HUES64 (cell line): Measurements from ENCODE around the gene SLC38A3.
"Not testable (repeated sequence)": the region's sequence is repeated elsewhere in the genome, so short reads cannot be mapped to it uniquely, and the experiment has no call there.

ENCODE experiments used
- H3K27ac ChIP-seq: 2 replicates; pipeline ENCODE4 v1.7.0; 2013; ENCODE audit warnings: low read depth, low read length, inconsistent platforms
- H3K27me3 ChIP-seq: 2 replicates; pipeline ENCODE4 v1.6.1; 2013; ENCODE audit warnings: mild to moderate bottlenecking, low read length; ENCODE audit not compliant: insufficient read depth
- H3K36me3 ChIP-seq: 2 replicates; pipeline ENCODE4 v1.6.1; 2013; ENCODE audit warnings: mild to moderate bottlenecking, low read length; ENCODE audit not compliant: insufficient read depth
- H3K4me1 ChIP-seq: 2 replicates; pipeline ENCODE4 v1.6.1; 2013; ENCODE audit warnings: mild to moderate bottlenecking, low read length, moderate library complexity; ENCODE audit not compliant: insufficient read depth
- H3K4me3 ChIP-seq: 2 replicates; pipeline ENCODE4 v1.5.1; 2013; ENCODE audit warnings: mild to moderate bottlenecking, low read length, moderate library complexity
- H3K9ac ChIP-seq: 2 replicates; pipeline ENCODE4 v1.6.1; 2013; ENCODE audit warnings: mild to moderate bottlenecking, low read depth, low read length
- H3K9me3 ChIP-seq: 2 replicates; pipeline ENCODE4 v1.6.1; 2013; ENCODE audit warnings: low read depth, low read length; ENCODE audit not compliant: insufficient read depth
- WGBS: fragments of 150-250, 120-280 bp; methylation state at CpG from one replicate; pipeline ENCODE4 v1.1.7; 2013; ENCODE audit warnings: missing lambda C conversion rate; 5-methylcytosine and 5-hydroxymethylcytosine counted together

SLC38A3 gene

GRCh38 chr3:50237133-50237651, 32.1 kb downstream of the SLC38A3 start:
- Histone ChIP-seq H3K27ac (peak overlapping the region; percentile 46), H3K9ac (peak overlapping the region; percentile 83), H3K36me3 (no peaks in the 10 kb centered on the region), H3K4me3 (peak overlapping the region; percentile 86), H3K27me3 (no peaks in the 10 kb centered on the region), H3K9me3 (no peaks in the 10 kb centered on the region), H3K4me1 (peaks cover 31% of the 10 kb centered on the region)
- 7% methylated on average over 7 of the region's 7 CpGs for WGBS

GRCh38 chr3:50237754-50238548, 32.9 kb downstream of the SLC38A3 start:
- H3K27ac ChIP-seq = peak overlapping the region; percentile 46
- no peaks in the 10 kb centered on the region for H3K36me3 ChIP-seq
- no peaks in the 10 kb centered on the region for H3K27me3 ChIP-seq
- peak overlapping the region; percentile 86 for H3K4me3 ChIP-seq
- peak overlapping the region; percentile 83 for H3K9ac ChIP-seq
- no peaks in the 10 kb centered on the region for H3K9me3 ChIP-seq
- H3K4me1 ChIP-seq = peaks cover 39% of the 10 kb centered on the region
- 6% methylated on average over 31 of the region's 31 CpGs for WGBS

- Histone ChIP-seq H3K4me3 (peak overlapping the region; percentile 86), H3K9me3 (no peaks in the 10 kb centered on the region), H3K27me3 (no peaks in the 10 kb centered on the region), H3K36me3 (no peaks in the 10 kb centered on the region), H3K9ac (no peak overlapping the region), H3K27ac (peak overlapping the region; percentile 46; the same call in 1 of the 2 replicates), H3K4me1 (peaks cover 41% of the 10 kb centered on the region)
- 94% methylated on average over 7 of the region's 7 CpGs for WGBS
Measured at GRCh38 chr3:50238549-50239026, 33.5 kb downstream of the SLC38A3 start.

GRCh38 chr3:50239649-50240048, 34.6 kb downstream of the SLC38A3 start:
- H3K9ac ChIP-seq = no peak overlapping the region
- H3K27me3 ChIP-seq = no peaks in the 10 kb centered on the region
- 61% methylated on average over 4 of the region's 4 CpGs for WGBS
- peaks cover 41% of the 10 kb centered on the region for H3K4me1 ChIP-seq
- H3K9me3 ChIP-seq = no peaks in the 10 kb centered on the region
- H3K36me3 ChIP-seq = no peaks in the 10 kb centered on the region
- H3K4me3 ChIP-seq = no peak overlapping the region
- H3K27ac ChIP-seq = peak overlapping the region; percentile 39; the same call in 1 of the 2 replicates

- 1% methylated on average over 4 of the region's 4 CpGs for WGBS
- Histone ChIP-seq H3K36me3 (no peaks in the 10 kb centered on the region), H3K9me3 (no peaks in the 10 kb centered on the region), H3K9ac (peak overlapping the region; percentile 53), H3K4me3 (peak overlapping the region; percentile 37), H3K27me3 (no peaks in the 10 kb centered on the region), H3K4me1 (peaks cover 47% of the 10 kb centered on the region), H3K27ac (peak overlapping the region; percentile 78)
Measured at GRCh38 chr3:50241163-50241562, 36.1 kb downstream of the SLC38A3 start.

- Histone ChIP-seq H3K4me3 (peak overlapping the region; percentile 37), H3K9me3 (no peaks in the 10 kb centered on the region), H3K4me1 (peaks cover 54% of the 10 kb centered on the region), H3K36me3 (0 out of 2 replicates have a peak, but pooled peaks cover 1% of the 10 kb centered on the region), H3K27ac (peak overlapping the region; percentile 78), H3K9ac (peak overlapping the region; percentile 53), H3K27me3 (no peaks in the 10 kb centered on the region)
- WGBS = 74% methylated on average over 7 of the region's 7 CpGs
Measured at GRCh38 chr3:50241713-50242380, 36.8 kb downstream of the SLC38A3 start.

GRCh38 chr3:50242381-50242770, 37.3 kb downstream of the SLC38A3 start:
- WGBS = 93% methylated on average over 3 of the region's 3 CpGs
- peak overlapping the region; percentile 8 for H3K27ac ChIP-seq
- no peak overlapping the region for H3K9ac ChIP-seq
- H3K27me3 ChIP-seq = no peaks in the 10 kb centered on the region
- no peaks in the 10 kb centered on the region for H3K9me3 ChIP-seq
- peaks cover 57% of the 10 kb centered on the region for H3K4me1 ChIP-seq
- peaks cover 7% of the 10 kb centered on the region for H3K36me3 ChIP-seq
- no peak overlapping the region for H3K4me3 ChIP-seq

- Histone ChIP-seq H3K9ac (no peak overlapping the region), H3K27ac (peak overlapping the region; percentile 4), H3K27me3 (no peaks in the 10 kb centered on the region), H3K36me3 (peaks cover 10% of the 10 kb centered on the region), H3K4me1 (peaks cover 57% of the 10 kb centered on the region), H3K4me3 (no peak overlapping the region), H3K9me3 (no peaks in the 10 kb centered on the region)
- WGBS = 74% methylated on average over 14 of the region's 14 CpGs
Measured at GRCh38 chr3:50242851-50243542, 37.9 kb downstream of the SLC38A3 start.

GRCh38 chr3:50243543-50243895, 38.4 kb downstream of the SLC38A3 start:
- Histone ChIP-seq H3K27me3 (no peaks in the 10 kb centered on the region), H3K4me1 (peaks cover 54% of the 10 kb centered on the region), H3K27ac (no peak overlapping the region), H3K9me3 (no peaks in the 10 kb centered on the region), H3K9ac (no peak overlapping the region), H3K36me3 (peaks cover 10% of the 10 kb centered on the region), H3K4me3 (no peak overlapping the region)
- WGBS = 97% methylated on average over 4 of the region's 4 CpGs

GRCh38 chr3:50244813-50245212, 39.7 kb downstream of the SLC38A3 start:
- H3K4me3 ChIP-seq, H3K9me3 ChIP-seq, H3K27me3 ChIP-seq, H3K9ac ChIP-seq, H3K27ac ChIP-seq: not testable (repeated sequence)
- WGBS = 91% methylated on average over 6 of the region's 6 CpGs
- peaks cover 41% of the 10 kb centered on the region for H3K4me1 ChIP-seq
- peaks cover 12% of the 10 kb centered on the region for H3K36me3 ChIP-seq
